HEK293T (cell line): ENCODE measurements around the gene DNAJB2.

ENCODE experiments used
- CTCF ChIA-PET: fragments of 350-600 bp; formaldehyde crosslinking; extraction: SDS; loops from one replicate; lab custom pipeline; 2021; ENCODE audit warnings: antibody characterized with exemption, inconsistent platforms; lab: Yijun Ruan, JAX
- POLR2A ChIA-PET: fragments of 350-600 bp; formaldehyde crosslinking; extraction: SDS; loops from one replicate; lab custom pipeline; 2020; ENCODE audit warnings: antibody characterized with exemption, inconsistent platforms; lab: Yijun Ruan, JAX
- DNase-seq: peaks from one replicate; pipeline ENCODE4 v3.0.0; 2012; ENCODE audit warnings: mixed read lengths; ENCODE audit errors: extremely low spot score
- ARNT ChIP-seq: fragments of 450-650 bp; IDR thresholded peaks from 2 replicates; pipeline ENCODE4 v1.6.1; 2017; ENCODE audit warnings: mild to moderate bottlenecking
- BHLHE40 ChIP-seq: fragments of 450-650 bp; IDR thresholded peaks from 2 replicates; pipeline ENCODE4 v1.6.1; 2016; ENCODE audit warnings: mild to moderate bottlenecking, moderate library complexity, borderline replicate concordance
- CTBP1 ChIP-seq: fragments of 450-650 bp; IDR thresholded peaks from 2 replicates; pipeline ENCODE4 v1.6.1; 2016; ENCODE audit warnings: borderline replicate concordance
- ELF4 ChIP-seq: fragments of 450-650 bp; IDR thresholded peaks from 2 replicates; pipeline ENCODE4 v1.6.1; 2017; ENCODE audit warnings: antibody characterized with exemption
- FOXA1 ChIP-seq: fragments of 450-650 bp; IDR thresholded peaks from 2 replicates; pipeline ENCODE4 v1.6.1; 2016; ENCODE audit warnings: mild to moderate bottlenecking
- FOXK2 ChIP-seq: fragments of 450-650 bp; IDR thresholded peaks from 2 replicates; pipeline ENCODE4 v1.6.1; 2016; ENCODE audit warnings: mild to moderate bottlenecking
- FOXM1 ChIP-seq: fragments of 450-650 bp; IDR thresholded peaks from 2 replicates; pipeline ENCODE4 v1.6.1; 2017; ENCODE audit warnings: mild to moderate bottlenecking, borderline replicate concordance
- HDGF ChIP-seq: fragments of 450-650 bp; IDR thresholded peaks from 2 replicates; pipeline ENCODE4 v1.6.1; 2017; ENCODE audit warnings: antibody characterized with exemption, borderline replicate concordance
- L3MBTL2 ChIP-seq: fragments of 450-650 bp; conservative IDR thresholded peaks from 2 replicates; pipeline ENCODE4 v1.6.1; 2016; ENCODE audit warnings: mild to moderate bottlenecking
- LEF1 ChIP-seq: fragments of 450-650 bp; IDR thresholded peaks from 2 replicates; pipeline ENCODE4 v1.6.1; 2017; ENCODE audit warnings: mild to moderate bottlenecking, borderline replicate concordance
- NFRKB ChIP-seq: fragments of 450-650 bp; IDR thresholded peaks from 2 replicates; pipeline ENCODE4 v1.6.1; 2016; ENCODE audit warnings: mild to moderate bottlenecking, moderate library complexity
- PKNOX1 ChIP-seq: fragments of 450-650 bp; IDR thresholded peaks from 2 replicates; pipeline ENCODE4 v1.6.1; 2016
- SP1 ChIP-seq: fragments of 450-650 bp; IDR thresholded peaks from 2 replicates; pipeline ENCODE4 v1.6.1; 2017
- SUZ12 ChIP-seq: fragments of 450-650 bp; IDR thresholded peaks from 2 replicates; pipeline ENCODE4 v1.6.1; 2016; ENCODE audit warnings: mild to moderate bottlenecking
- TARDBP ChIP-seq: fragments of 450-650 bp; IDR thresholded peaks from 2 replicates; pipeline ENCODE4 v1.6.1; 2016
- ZNF384 ChIP-seq: fragments of 450-650 bp; IDR thresholded peaks from 2 replicates; pipeline ENCODE4 v1.6.1; 2016

The DNAJB2 gene

GRCh38 chr2:219293736-219294231 lies 14.6 kb downstream of the DNAJB2 start:
- TF ChIP-seq NFRKB = no peak
- POLR2A ChIA-PET = interaction anchor here (1.0 to 3.8 kb wide), 4 partner anchors 10 to 94 kb away, joined by 3 to 22 read pairs (median 4); partner anchors contain the start of gene DNAJB2
- no peak for DNase-seq
- CTCF ChIA-PET = interaction anchor here (1.0 to 3.2 kb wide), 4 partner anchors 11 to 119 kb away, joined by 3 to 36 read pairs (median 8); partner anchors contain the start of gene DNAJB2

DNA sequence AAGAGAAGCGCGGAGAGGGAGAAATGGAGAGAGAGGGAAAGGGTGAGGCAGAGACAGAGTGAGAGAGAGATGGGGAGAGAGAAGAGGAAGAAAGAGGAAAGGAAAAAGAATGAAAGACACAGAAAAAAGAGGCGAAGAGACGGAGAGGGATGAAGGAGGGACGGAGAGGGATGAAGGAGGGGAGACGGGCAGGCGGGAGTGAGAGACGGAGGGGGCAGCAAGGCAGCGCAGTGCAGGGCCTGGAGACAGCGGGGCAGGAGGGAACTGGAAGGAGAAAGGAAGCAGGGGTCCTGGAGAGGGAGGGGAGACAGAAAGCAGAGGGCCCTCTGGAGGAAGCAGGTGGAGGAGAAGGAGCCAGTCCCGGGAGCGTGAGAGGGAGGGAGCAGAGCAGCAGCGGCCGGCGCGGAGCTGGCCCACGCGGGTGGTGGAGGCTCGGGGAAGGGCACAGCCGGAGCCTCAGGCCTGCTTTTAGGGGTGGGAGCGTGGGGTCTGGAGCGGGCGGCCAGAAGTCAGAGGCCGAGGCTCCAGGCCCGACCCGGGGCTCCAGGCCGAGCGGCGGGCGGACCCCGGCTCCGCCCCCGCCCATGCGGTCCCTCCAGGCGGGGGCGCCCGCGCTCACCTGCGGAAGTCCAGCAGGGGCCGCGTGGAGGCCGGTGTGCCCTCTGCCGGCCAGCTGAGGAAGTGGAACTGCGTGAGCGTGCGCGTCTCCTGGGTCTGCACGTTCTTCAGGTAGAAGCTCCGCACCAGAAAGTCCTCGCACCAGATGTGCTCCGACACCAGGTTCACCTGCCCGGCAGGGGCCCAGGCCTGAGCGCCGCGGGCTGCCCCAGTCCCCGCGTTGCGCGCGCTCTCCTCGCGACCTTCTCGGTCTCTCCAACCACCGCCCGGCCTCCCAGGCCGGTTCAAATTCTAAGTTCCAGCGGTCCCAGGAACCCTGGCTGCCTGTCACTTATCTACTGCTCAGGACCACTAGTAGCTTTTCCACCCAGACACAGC lies 15.5 kb downstream of the DNAJB2 start:
- ChIA-PET CTCF (interaction anchor here (0.6 to 3.2 kb wide), 27 partner anchors 8 to 141 kb away, joined by 3 to 36 read pairs (median 5); partner anchors contain the start of genes ANKZF1, ATG9A, CNPPD1 and DNAJB2), POLR2A (interaction anchor here (0.7 to 3.8 kb wide), 12 partner anchors 11 to 136 kb away, joined by 3 to 22 read pairs (median 4); partner anchors contain the start of genes ANKZF1, ATG9A, CNPPD1 and DNAJB2)
- DNase-seq = peak; percentile 94
- no peak for TF ChIP-seq LEF1
- no peak for TF ChIP-seq SP1
- no peak for TF ChIP-seq PKNOX1
- no peak for TF ChIP-seq SUZ12
- TF ChIP-seq FOXM1 = no peak

GRCh38 chr2:219296142-219296541 lies 17.0 kb downstream of the DNAJB2 start:
- TF ChIP-seq FOXK2 (no peak), FOXM1 (no peak), PKNOX1 (no peak), LEF1 (no peak), L3MBTL2 (no peak), HDGF (no peak)
- ChIA-PET CTCF (interaction anchor here (1.9 to 3.2 kb wide), 2 partner anchors 17 to 51 kb away, joined by 7 to 36 read pairs; partner anchors contain the start of genes DNAJB2, GLB1L and STK16), POLR2A (interaction anchor here (3.8 kb wide), 1 partner anchor 18 kb away, joined by 22 read pairs; the partner anchor contains the start of gene DNAJB2)
- no peak for DNase-seq

DNA sequence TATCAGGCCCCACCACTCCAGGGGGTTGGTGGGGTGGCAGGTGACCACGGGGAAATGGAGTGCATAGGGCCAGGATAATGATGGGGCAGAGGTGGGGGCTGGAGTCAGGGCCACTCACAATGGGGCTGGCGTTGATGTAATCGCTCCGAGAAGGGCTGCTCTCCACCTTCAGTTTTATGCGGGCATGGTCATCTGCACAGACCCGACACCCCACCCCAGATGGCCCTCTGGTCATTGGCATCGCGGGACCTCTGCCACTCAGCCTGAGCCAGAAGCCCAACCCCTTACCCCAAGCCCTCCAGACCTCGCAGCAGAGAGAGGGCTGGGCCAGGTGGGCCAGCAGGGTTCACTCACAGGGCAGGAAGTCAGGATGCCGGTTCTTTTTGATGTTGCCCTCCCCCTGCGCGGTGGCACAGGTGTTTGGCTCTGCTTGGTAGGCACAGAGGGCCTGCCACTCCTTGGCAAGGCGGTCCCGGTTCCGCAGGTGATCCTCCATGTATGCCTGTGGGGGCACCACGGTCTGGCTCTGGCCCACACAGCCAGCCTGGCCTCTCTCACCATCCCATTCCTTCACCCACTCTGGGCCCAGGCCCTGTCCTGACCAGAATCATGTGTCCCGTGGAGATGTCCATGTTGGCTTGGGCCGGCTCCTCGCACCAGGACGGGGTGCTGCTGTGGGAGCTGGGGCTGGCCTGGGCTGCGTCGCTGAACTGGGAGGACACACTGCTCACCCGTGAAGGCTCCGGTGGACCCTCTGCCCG lies 17.6 kb downstream of the DNAJB2 start:
- TF ChIP-seq SP1 = no peak
- TF ChIP-seq FOXA1 = no peak
- no peak for TF ChIP-seq TARDBP
- no peak for TF ChIP-seq HDGF
- no peak for TF ChIP-seq LEF1
- TF ChIP-seq ARNT = no peak
- TF ChIP-seq FOXM1 = no peak
- no peak for TF ChIP-seq FOXK2
- no peak for TF ChIP-seq NFRKB
- DNase-seq = no peak
- ChIA-PET CTCF (no interaction called here), POLR2A (interaction anchor here (1.0 kb wide), 1 partner anchor 19 kb away, joined by 3 read pairs; no protein-coding TSS in a partner anchor)

DNA sequence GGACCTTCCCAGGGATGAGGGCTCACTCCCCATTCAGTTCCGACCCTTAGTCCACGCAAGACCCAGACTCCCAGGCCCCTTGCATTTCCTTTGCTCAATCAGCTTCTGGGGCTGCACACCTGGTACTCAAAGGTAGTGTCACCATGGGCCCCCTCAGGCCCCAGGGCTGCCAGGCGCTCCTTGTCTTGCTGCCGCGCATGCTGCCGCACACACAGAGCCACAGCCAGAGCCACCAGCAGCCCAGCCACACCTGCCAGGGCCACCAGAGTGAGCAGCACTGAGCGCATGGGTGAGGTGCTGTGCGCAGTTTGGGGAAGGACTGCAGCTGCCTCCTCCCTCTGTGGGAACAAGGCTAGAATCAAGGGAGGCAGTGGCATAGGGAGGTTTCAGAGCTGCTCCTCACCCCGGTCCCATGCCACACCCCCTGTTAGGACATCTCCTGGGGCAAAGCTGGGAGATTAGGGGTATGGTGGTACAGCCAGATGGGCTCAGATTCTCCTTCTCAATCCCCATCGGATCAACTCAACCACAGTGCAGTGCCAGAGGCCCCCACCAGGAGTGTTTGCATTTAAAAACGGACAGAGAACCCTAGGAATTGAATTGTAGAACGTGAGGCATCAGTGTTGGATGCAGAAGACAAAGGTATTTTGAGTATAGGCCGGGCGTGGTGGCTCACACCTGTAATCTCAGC lies 18.7 kb downstream of the DNAJB2 start:
- ChIA-PET POLR2A (interaction anchor here (1.0 kb wide), 1 partner anchor 20 kb away, joined by 3 read pairs; no protein-coding TSS in a partner anchor), CTCF (no interaction called here)
- TF ChIP-seq ZNF384 = no peak
- no peak for TF ChIP-seq PKNOX1
- TF ChIP-seq FOXK2 = no peak
- no peak for TF ChIP-seq FOXA1
- TF ChIP-seq FOXM1 = no peak
- no peak for TF ChIP-seq CTBP1
- TF ChIP-seq BHLHE40 = no peak
- no peak for TF ChIP-seq TARDBP
- TF ChIP-seq LEF1 = no peak
- no peak for TF ChIP-seq ELF4
- no peak for TF ChIP-seq ARNT
- no peak for TF ChIP-seq NFRKB
- TF ChIP-seq L3MBTL2 = no peak
- TF ChIP-seq SP1 = no peak
- no peak for TF ChIP-seq HDGF
- TF ChIP-seq SUZ12 = no peak
- DNase-seq = no peak
